Cardiac muscle cell (in vitro differentiated cells and primary cell): ENCODE results near the gene CEACAM16. TPM values are rescaled to one million over a fixed set of nuclear protein-coding genes. Genes with fewer than 3 reads are reported as not detected.

Experiments
- DNase-seq, 2 donors: peaks; one replicate each; pipeline versions ENCODE4 v3.0.0 to v3.0.0-alpha.2; 2010 to 2017; ENCODE audit warnings: low read depth in 1 of 2, low spot score in 1 of 2
- H3K27ac ChIP-seq: fragments of 200-600 bp; sonication (generic); 2 replicates; pipeline ENCODE4 v1.5.1; 2016
- H3K27me3 ChIP-seq: fragments of 200-600 bp; sonication (generic); 2 replicates; pipeline ENCODE4 v1.6.0; 2016; ENCODE audit warnings: control low read depth
- H3K36me3 ChIP-seq: fragments of 200-600 bp; sonication (generic); 2 replicates; pipeline ENCODE4 v1.5.1; 2016; ENCODE audit warnings: control low read depth
- H3K4me1 ChIP-seq: fragments of 200-600 bp; sonication (generic); 2 replicates; pipeline ENCODE4 v1.8.1; 2017; ENCODE audit warnings: low read depth, mild to moderate bottlenecking, mixed run types
- H3K4me3 ChIP-seq: fragments of 200-600 bp; sonication (generic); 2 replicates; pipeline ENCODE4 v1.5.1; 2016; ENCODE audit warnings: mild to moderate bottlenecking
- H3K9me3 ChIP-seq: fragments of 200-600 bp; sonication (generic); 2 replicates; pipeline ENCODE4 v1.5.1; 2017; ENCODE audit warnings: low read depth, mild to moderate bottlenecking, control low read depth
- CTCF ChIP-seq: IDR thresholded peaks from 2 replicates; pipeline ENCODE4 v1.5.1; 2012; ENCODE audit warnings: low read depth, mild to moderate bottlenecking, low read length
- polyA plus RNA-seq: library from polyadenylated mRNA; unstranded; fragments of >200 nt; fragmentation: Nextera tagmentation; extraction: Ambion mirVana; gene quantifications from 2 replicates; pipeline ENCODE4 v1.2.1, GENCODE V29; 2016
- total RNA-seq: library from RNA; depleted of rRNA; stranded (reverse); fragments of >200 nt; gene quantifications from 2 replicates; pipeline ENCODE4 v1.2.3, GENCODE V29; 2016

The CEACAM16 gene
- total and polyA plus RNA-seq, 2 experiments from 2014 or later, result not detected

- H3K36me3 ChIP-seq, result no peaks in the 10 kb centered on the region
Observed at GRCh38 chr19:44726465-44726864, 27.5 kb downstream of the CEACAM16 start.

GRCh38 chr19:44728178-44728577 is 29.2 kb downstream of the CEACAM16 start:
- no peak overlapping the region for H3K27ac ChIP-seq
- DNase-seq, result no peak
- no peak overlapping the region for H3K4me3 ChIP-seq
- no peaks in the 10 kb centered on the region for H3K9me3 ChIP-seq
- H3K36me3 ChIP-seq, result no peaks in the 10 kb centered on the region
- no peaks in the 10 kb centered on the region for H3K27me3 ChIP-seq
- no peak for TF ChIP-seq CTCF
- H3K4me1 ChIP-seq, result no peaks in the 10 kb centered on the region

More at GRCh38 chr19:44726465-44726864, 27.5 kb downstream of the CEACAM16 start:
- Histone ChIP-seq H3K27ac (no peak overlapping the region), H3K9me3 (no peaks in the 10 kb centered on the region), H3K27me3 (no peaks in the 10 kb centered on the region), H3K4me3 (no peak overlapping the region), H3K4me1 (no peaks in the 10 kb centered on the region)
- TF ChIP-seq CTCF, result no peak
- DNase-seq, result no peak

- no peaks in the 10 kb centered on the region for H3K36me3 ChIP-seq
- no peaks in the 10 kb centered on the region for H3K4me1 ChIP-seq
- no peak overlapping the region for H3K27ac ChIP-seq
- H3K4me3 ChIP-seq, result no peak overlapping the region
- H3K27me3 ChIP-seq, result no peaks in the 10 kb centered on the region
- TF ChIP-seq CTCF, result no peak
- no peak for DNase-seq
- no peaks in the 10 kb centered on the region for H3K9me3 ChIP-seq
Observed at GRCh38 chr19:44729516-44730033, 30.6 kb downstream of the CEACAM16 start.

GRCh38 chr19:44731081-44731480 is 32.1 kb downstream of the CEACAM16 start:
- H3K4me1 ChIP-seq, result no peaks in the 10 kb centered on the region
- DNase-seq, result no peak
- no peak overlapping the region for H3K4me3 ChIP-seq
- no peaks in the 10 kb centered on the region for H3K36me3 ChIP-seq
- TF ChIP-seq CTCF, result no peak
- no peaks in the 10 kb centered on the region for H3K27me3 ChIP-seq
- no peaks in the 10 kb centered on the region for H3K9me3 ChIP-seq
- no peak overlapping the region for H3K27ac ChIP-seq

- no peaks in the 10 kb centered on the region for H3K27me3 ChIP-seq
- DNase-seq, result no peak
- no peak overlapping the region for H3K27ac ChIP-seq
- no peaks in the 10 kb centered on the region for H3K4me1 ChIP-seq
- no peaks in the 10 kb centered on the region for H3K36me3 ChIP-seq
- no peak overlapping the region for H3K4me3 ChIP-seq
- no peak for TF ChIP-seq CTCF
- H3K9me3 ChIP-seq, result no peaks in the 10 kb centered on the region
Observed at GRCh38 chr19:44731622-44732021, 32.7 kb downstream of the CEACAM16 start.
